ENCODE results near the gene KIF12. TPM values are rescaled to one million over a fixed set of nuclear protein-coding genes. Genes with fewer than 3 reads are reported as not detected.

Gene KIF12
- total and polyA plus RNA-seq, 9 donors, result 0.54 to 17.8 (median 2.0) TPM; not detected in 1

GRCh38 chr9:114058688-114059046 is 40.4 kb downstream of the KIF12 start:
- Histone ChIP-seq H3K4me3 (no peak overlapping the region), H3K4me1 (ENCODE audit: insufficient read depth) (peaks cover 15% of the 10 kb centered on the region), H3K36me3 (no peaks in the 10 kb centered on the region), H3K27me3 (no peaks in the 10 kb centered on the region), H3K27ac (no peak overlapping the region), H3K9me3 (no peaks in the 10 kb centered on the region)
- intact Hi-C loops (cut with DNase I), result no loop called here
- peak in 1 of 5 donors; percentile 11 for DNase-seq
- 84 to 89% (median 85%) methylated on average over 4 of the region's 4 CpGs for WGBS, 3 donors
- no peak for TF ChIP-seq EP300 (IDR thresholded peaks at IDR 0.05)
- TF ChIP-seq POLR2A (IDR thresholded peaks at IDR 0.05), result no peak
- no peak for TF ChIP-seq CTCF (IDR thresholded peaks at IDR 0.05)

GRCh38 chr9:114057161-114057885 is 41.8 kb downstream of the KIF12 start:
- Histone ChIP-seq H3K9me3 (no peaks in the 10 kb centered on the region), H3K4me3 (no peak overlapping the region), H3K27me3 (no peaks in the 10 kb centered on the region), H3K36me3 (no peaks in the 10 kb centered on the region), H3K27ac (no peak overlapping the region), H3K4me1 (ENCODE audit: insufficient read depth) (peaks cover 15% of the 10 kb centered on the region)
- WGBS, 3 donors, result 56 to 62% (median 60%) methylated on average over 7 of the region's 7 CpGs
- peak in 1 of 5 donors; percentile 9 for DNase-seq
- intact Hi-C loops (cut with DNase I), result no loop called here
- TF ChIP-seq CTCF (IDR thresholded peaks at IDR 0.05) (no peak), POLR2A (IDR thresholded peaks at IDR 0.05) (no peak), EP300 (IDR thresholded peaks at IDR 0.05) (no peak)

- Histone ChIP-seq H3K27ac (no peak overlapping the region), H3K36me3 (no peaks in the 10 kb centered on the region), H3K9me3 (no peaks in the 10 kb centered on the region), H3K4me1 (ENCODE audit: insufficient read depth) (peaks cover 15% of the 10 kb centered on the region), H3K4me3 (no peak overlapping the region), H3K27me3 (no peaks in the 10 kb centered on the region)
- intact Hi-C loops (cut with DNase I), result no loop called here
- no peak for DNase-seq
- TF ChIP-seq CTCF (IDR thresholded peaks at IDR 0.05), result no peak
- no peak for TF ChIP-seq EP300 (IDR thresholded peaks at IDR 0.05)
- TF ChIP-seq POLR2A (IDR thresholded peaks at IDR 0.05), result no peak
- 93 to 98% (median 96%) methylated on average over 5 of the region's 5 CpGs for WGBS, 3 donors
Observed at GRCh38 chr9:114056527-114056926, 42.6 kb downstream of the KIF12 start.

- H3K27ac ChIP-seq, result peak overlapping the region in 1 of 2 donors; percentile 30
- peaks cover 15% of the 10 kb centered on the region for H3K4me1 ChIP-seq (ENCODE audit: insufficient read depth)
- DNase-seq, result no peak
- H3K36me3 ChIP-seq, result no peaks in the 10 kb centered on the region
- WGBS, 3 donors, result 34 to 71% (median 52%) methylated on average over 7 of the region's 7 CpGs
- intact Hi-C loops (cut with DNase I), result no loop called here
- no peaks in the 10 kb centered on the region for H3K27me3 ChIP-seq
- no peak overlapping the region for H3K4me3 ChIP-seq
- no peaks in the 10 kb centered on the region for H3K9me3 ChIP-seq
- TF ChIP-seq EP300 (IDR thresholded peaks at IDR 0.05), result no peak
- TF ChIP-seq CTCF (IDR thresholded peaks at IDR 0.05), result no peak
- no peak for TF ChIP-seq POLR2A (IDR thresholded peaks at IDR 0.05)
Observed at GRCh38 chr9:114055894-114056293, 43.2 kb downstream of the KIF12 start.

Data from ovary (tissue), 9 donors.